Measurements from ENCODE around the gene ASB2. TPM values are rescaled to one million over a fixed set of nuclear protein-coding genes. Genes with fewer than 3 reads are reported as not detected.

Gene ASB2
- total RNA-seq, 1 donor from 2014 or later = 297 TPM

DNA sequence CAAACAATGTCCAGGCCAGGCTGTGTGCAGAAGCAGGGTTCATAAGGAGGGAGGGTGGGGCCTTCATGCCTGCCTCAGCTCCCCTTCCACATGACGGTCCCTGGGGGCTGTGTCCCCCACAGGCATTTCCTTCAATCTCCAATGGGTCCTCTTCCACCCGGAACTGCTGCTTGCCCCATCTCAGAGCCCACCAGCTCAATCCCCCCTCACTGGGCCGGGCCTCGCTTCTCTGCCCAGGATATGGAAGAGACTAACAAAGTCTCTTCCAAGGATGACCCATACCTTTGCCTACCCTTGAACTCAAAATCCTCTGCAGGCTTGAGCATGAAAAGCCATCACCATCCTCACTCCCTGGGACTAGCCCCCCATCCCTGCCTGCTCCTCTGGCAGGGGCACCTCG lies 77.6 kb downstream of the ASB2 start:
- ATAC-seq (ENCODE audit: poor library complexity) (no peak), DNase-seq (no peak)
- intact Hi-C loops (cut with DNase I) = no loop called here

DNA sequence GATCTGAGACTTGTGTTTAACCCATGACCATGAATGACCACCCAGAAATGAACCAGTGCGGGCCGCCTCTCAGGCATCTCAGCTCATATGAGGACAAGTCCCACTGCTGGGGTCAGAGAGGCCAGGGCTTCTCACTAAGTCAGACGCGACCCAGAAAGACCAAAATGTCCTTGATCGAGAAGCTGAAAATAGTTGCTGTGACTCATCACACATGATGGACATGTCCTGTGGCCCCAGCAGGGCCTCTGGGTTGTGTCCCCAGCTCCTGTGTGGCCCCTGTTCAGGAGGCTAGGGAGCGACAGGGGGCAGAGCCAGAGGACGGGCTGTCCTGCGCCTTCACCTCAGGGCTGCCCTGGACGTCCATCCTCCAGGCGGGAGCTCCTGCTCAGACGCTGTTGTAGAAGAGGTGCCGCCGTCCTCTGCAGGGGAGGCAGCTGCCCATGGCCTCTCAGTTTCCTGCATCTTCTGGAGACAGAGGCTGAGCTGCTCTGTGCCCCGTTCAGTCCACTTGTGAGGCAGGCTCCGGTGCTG lies 78.2 kb downstream of the ASB2 start:
- no peak for DNase-seq
- no peak for ATAC-seq (ENCODE audit: poor library complexity)
- intact Hi-C loops (cut with DNase I) = no loop called here

DNA sequence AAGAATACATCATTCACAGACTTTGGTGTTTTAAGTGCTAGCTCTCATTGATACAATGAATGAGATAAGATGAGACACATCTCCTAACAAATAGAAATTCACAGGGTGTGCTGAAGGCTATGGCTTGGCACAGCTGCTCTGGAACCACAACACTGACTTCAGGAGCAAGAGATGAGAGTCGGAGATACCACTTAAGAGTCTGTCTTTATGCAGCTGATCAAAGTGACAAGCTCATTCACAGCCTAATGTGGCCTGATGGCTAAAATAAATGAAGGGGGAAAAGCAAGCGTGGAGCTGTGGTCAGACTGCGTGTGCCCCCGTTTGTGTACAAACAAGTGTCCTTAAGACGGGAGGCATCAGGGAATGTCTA lies 78.9 kb downstream of the ASB2 start:
- ATAC-seq (ENCODE audit: poor library complexity) (no peak), DNase-seq (no peak)
- intact Hi-C loops (cut with DNase I) = no loop called here

DNA sequence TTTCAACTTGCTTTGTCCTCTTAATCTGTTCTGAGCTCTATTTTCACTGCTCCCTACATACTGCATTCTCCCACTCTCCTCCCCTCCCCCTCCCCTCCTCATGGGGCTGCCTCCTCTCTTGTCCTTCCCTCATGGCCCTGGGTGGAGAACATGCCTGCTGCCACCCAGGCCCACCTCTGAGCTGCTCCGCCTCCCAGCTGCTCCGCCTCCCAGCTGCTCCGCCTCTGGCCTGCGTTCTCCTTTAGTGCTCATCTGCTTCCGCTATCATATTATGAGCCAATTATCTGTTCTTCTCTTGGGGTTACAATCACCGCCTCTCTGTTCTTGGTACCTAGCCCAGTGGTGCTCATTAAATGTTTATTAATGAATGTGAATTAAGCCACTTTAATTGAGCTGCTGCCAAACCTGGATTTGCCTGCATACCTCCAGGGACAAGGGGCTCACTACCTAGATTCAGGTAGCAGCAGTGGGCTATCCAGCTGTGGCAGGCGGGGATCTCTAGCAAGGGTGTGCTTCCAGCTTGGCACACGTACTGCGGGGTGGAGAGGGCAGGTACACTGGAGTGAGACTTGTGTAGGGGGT lies 81.3 kb downstream of the ASB2 start:
- DNase-seq (no peak), ATAC-seq (ENCODE audit: poor library complexity) (no peak)
- intact Hi-C loops (cut with DNase I) = no loop called here

DNA sequence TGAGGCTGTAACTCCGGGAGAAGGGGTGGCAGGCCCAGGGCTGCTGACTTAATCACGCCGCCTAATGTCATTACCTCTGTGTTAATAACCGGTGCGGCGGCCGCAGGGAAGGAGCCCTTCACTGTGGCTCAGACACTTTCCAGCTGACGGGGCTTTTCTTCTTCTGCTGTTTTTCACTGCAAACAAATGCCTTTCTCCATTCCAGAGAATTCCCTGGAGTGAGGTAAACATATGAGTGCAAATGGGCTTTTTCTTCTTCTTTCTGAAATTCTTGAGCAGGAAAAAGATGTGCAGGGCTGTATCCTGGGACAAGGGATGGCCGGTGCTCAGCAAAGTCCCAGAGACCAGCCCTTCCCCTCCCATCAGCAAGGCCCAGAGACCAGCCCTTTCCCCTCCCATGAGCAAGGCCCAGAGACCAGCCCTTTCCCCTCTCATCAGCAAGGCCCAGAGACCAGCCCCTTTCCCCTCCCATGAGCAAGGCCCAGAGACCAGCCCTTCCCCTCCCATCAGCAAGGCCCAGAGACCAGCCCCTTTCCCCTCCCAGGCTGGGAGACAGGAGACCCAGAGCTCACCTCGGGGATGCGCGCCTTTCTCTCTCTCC lies 82.6 kb downstream of the ASB2 start:
- ATAC-seq (ENCODE audit: poor library complexity) = no peak
- intact Hi-C loops (cut with DNase I) = loop anchor here (1.0 kb wide), 1 partner anchor 238 kb away; no protein-coding TSS in a partner anchor
- DNase-seq = no peak

DNA sequence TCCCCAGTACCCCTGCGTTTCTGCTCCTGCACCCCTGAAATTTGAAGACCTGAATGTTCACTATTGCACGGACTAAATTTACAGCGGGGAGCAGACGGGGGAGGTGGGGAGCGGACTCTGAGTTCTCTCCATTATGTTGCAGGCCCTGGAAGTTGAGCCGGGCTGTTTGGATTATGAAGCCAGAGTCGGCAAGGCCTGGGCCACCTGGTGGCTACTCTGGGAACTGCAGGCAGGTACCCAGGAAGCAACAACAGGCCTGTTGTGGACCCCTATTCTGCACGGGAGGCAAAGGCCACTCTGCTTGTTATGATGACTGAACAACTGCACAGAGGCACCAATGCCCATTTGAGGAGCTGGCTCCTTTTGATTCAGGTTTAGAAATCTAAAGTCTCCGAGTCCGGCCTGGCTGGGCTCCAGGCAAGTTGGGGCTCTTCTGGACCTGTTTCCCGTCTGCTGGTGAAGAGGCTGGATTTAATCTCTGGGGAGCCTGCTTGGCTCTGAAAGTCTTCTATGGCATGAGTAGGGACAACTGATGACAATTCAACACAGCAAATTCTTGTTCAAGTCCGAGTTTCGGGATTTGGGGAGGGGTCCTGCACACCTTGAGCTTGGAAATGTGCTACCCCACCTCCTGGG lies 83.3 kb downstream of the ASB2 start:
- peak; percentile 70 for ATAC-seq (ENCODE audit: poor library complexity)
- intact Hi-C loops (cut with DNase I) = loop anchor here (1.0 kb wide), 1 partner anchor 238 kb away; no protein-coding TSS in a partner anchor
- peak; percentile 85 for DNase-seq

DNA sequence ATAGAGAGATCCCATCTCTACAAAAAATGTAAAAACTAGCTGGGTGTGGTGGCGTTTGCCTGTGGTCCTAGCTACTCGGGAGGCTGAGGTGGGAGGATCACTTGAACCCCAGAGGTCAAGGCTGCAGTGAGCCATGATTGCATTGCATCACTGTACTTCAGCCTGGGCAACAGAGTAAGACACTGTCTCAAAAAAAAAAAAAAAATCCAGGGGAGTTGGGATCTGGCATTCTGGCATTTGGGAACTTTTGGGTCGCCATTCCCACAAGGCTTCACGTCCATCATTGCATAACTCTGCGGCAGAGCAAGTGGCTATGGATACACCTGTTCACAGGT lies 83.9 kb downstream of the ASB2 start:
- ATAC-seq (ENCODE audit: poor library complexity) = no peak
- intact Hi-C loops (cut with DNase I) = no loop called here

DNA sequence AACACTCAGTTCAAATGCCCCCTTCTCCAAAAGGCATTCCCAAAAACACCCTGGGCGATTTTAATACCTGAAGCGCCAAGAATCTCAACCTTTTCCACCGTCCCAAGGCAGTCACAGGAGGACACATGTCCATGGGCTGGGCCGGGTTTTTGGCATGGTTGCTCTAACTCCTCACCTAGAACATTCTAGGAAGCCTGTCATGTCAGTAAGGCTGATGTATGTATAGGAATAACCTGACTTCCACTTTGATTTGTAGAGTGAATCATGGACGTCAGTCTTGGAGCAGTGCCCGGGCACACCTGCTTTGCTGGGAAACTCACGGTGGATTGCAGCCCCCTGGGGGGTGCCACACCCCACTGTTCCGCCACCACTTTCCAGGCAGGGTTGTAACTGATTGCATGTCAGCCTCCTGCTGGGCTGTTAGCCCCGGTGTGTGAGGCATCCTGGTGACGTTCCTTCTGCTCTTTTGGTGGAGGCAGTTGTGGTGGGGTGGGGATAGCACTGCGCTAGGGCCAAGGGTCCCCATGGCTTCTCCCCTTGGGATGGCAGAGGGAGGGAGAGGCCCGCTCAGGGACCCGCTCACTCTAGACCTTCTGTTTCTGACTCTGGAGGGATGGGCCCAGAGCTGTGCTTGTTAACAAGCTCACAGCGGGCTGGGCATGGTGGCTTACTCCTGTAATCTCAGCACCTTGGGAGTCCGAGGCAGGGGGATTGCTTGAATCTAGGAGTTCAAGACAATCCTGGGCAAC lies 84.4 kb downstream of the ASB2 start:
- intact Hi-C loops (cut with DNase I) = no loop called here
- ATAC-seq (ENCODE audit: poor library complexity) = no peak
- no peak for DNase-seq

More for the DNA sequence above, 83.9 kb downstream of the ASB2 start:
- DNase-seq = no peak

DNA sequence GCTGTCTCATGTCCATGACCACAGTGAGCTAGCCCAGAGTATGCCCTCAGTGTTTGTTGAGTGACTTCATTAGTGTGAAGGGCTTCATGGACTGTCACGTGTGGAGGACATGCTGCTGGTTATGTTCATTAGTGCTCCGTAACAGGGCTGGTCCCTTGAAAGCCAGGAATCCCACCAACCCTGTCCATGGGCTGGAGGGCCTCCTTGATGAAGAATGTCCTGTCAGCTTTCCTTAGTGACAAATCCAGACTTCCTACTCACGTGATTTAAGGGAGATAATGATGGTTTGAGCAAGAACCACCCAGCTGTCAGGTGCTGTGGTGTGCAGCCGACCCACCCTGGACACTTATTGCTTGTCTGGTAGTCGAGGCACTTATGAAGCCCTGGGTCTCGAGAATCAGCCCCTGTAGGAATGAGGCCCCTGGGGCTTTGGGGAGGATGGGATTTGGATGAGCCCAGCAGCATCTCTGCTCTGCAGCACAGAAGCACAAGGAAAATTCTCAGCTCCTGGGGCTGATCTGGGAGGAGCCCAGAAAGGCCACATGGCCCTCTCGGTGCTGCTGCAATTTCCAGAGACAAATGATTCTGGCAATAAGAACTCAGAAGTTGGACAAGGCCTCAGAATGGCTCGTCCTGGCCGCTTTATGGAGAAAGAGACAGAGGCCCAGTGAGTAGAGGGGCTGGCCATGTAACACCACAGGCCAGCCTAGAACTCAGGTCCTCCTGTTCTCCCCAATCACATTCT lies 86.5 kb downstream of the ASB2 start:
- intact Hi-C loops (cut with DNase I) = no loop called here
- DNase-seq = no peak
- ATAC-seq (ENCODE audit: poor library complexity) = no peak

DNA sequence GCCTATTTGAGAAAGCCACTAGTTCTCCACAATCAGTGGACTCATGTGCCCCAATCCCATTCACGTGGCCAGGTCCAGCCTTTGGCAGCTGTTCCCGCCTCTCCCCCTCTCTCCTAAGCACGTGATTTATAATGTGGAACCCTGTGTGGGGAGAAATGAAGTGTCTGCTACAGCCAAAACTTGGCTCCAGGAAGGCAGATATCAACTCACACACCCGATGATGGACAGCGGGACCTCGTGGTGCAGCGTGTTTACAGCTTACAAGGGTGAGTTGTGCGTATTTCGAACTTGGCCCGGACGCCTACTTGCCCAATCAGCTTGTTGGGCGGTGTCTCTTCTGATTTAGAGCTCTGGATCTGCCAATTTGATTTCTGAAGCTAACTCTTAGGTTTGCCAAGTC lies 87.4 kb downstream of the ASB2 start:
- intact Hi-C loops (cut with DNase I) = no loop called here
- DNase-seq (no peak), ATAC-seq (ENCODE audit: poor library complexity) (peak; percentile 77)

DNA sequence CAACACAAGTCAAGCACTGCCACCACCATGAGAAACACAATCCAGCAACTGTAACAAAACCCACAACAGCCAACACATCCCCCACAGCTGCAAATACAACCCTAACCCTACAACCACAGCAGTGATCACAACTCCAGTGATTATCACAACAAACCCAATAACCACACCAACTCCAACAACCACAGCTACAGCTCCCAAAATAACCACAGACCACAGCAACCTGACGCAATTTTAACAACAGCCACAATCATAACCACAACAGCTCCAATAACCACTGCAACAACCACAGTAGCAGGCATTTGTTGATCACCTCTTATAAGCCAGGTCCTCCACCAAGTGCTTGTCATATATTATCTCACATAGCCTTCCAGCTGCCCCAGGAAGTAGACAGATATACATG lies 91.4 kb downstream of the ASB2 start:
- DNase-seq (no peak), ATAC-seq (ENCODE audit: poor library complexity) (no peak)
- intact Hi-C loops (cut with DNase I) = no loop called here

Small RNA genes within 50 kb of the gene (microRNA-seq; reads per million reads assigned to microRNA genes)
- not detected for gene MIR4506

Other genes with a start within 250 kb of the ASB2 start
- 8.4 TPM for gene PRIMA1, start 188.1 kb downstream of the ASB2 start, total RNA-seq
- not detected for gene FAM181A, start 49.2 kb downstream of the ASB2 start, total RNA-seq
- 1.3 TPM for gene CCDC197, start 20.7 kb upstream of the ASB2 start, total RNA-seq
- 0.56 TPM for gene OTUB2, start 49.8 kb upstream of the ASB2 start, total RNA-seq
- gene DDX24, start 104.6 kb upstream of the ASB2 start, total RNA-seq = 181 TPM
- 11.6 TPM for gene IFI27L1, start 104.7 kb upstream of the ASB2 start, total RNA-seq
- 132 TPM for gene IFI27, start 134.2 kb upstream of the ASB2 start, total RNA-seq
- 50.1 TPM for gene IFI27L2, start 153.0 kb upstream of the ASB2 start, total RNA-seq
- not detected for gene PPP4R4, start 197.8 kb upstream of the ASB2 start, total RNA-seq